GM12878 (cell line): ENCODE results near the gene EBI3. TPM values are rescaled to one million over a fixed set of nuclear protein-coding genes. Genes with fewer than 3 reads are reported as not detected.

Experiments
- ETV6 ChIP-seq, 2 experiments: fragments of 450-650 bp in 1 of 2; IDR thresholded peaks in 1 of 2; conservative IDR thresholded peaks in 1 of 2; 2 replicates each; pipeline ENCODE4 v1.6.1; 2014; ENCODE audit warnings: antibody characterized with exemption in 1 of 2, borderline replicate concordance in 1 of 2, low read depth in 1 of 2, mild to moderate bottlenecking in 1 of 2, moderate library complexity in 1 of 2
- EZH2 ChIP-seq: IDR thresholded peaks from 2 replicates; pipeline ENCODE4 v1.6.1; 2012; ENCODE audit warnings: low read depth, mild to moderate bottlenecking, control low read depth, inconsistent platforms, low read length, borderline replicate concordance; ENCODE audit not compliant: control insufficient read depth
- JUNB ChIP-seq: IDR thresholded peaks from 2 replicates; pipeline ENCODE4 v1.6.1; 2016; ENCODE audit warnings: antibody characterized with exemption, mild to moderate bottlenecking
- MTA3 ChIP-seq: IDR thresholded peaks from 2 replicates; pipeline ENCODE4 v1.6.1; 2012; ENCODE audit warnings: low read length, inconsistent platforms, borderline replicate concordance
- NBN ChIP-seq: fragments of 450-650 bp; IDR thresholded peaks from 2 replicates; pipeline ENCODE4 v1.6.1; 2016
- POLR2A ChIP-seq: IDR thresholded peaks from 2 replicates; pipeline ENCODE4 v1.6.1; 2011; ENCODE audit warnings: low read depth, mild to moderate bottlenecking, low read length
- RAD21 ChIP-seq: IDR thresholded peaks from 2 replicates; pipeline ENCODE4 v1.6.1; 2011; ENCODE audit warnings: mild to moderate bottlenecking, low read depth, low read length, moderate library complexity; ENCODE audit not compliant: insufficient read depth
- SUZ12 ChIP-seq: fragments of 200-600 bp; sonication (generic); IDR thresholded peaks from one replicate; pipeline ENCODE4 v1.6.1; 2018; ENCODE audit warnings: antibody characterized with exemption, mild to moderate bottlenecking; ENCODE audit not compliant: unreplicated experiment
- ZNF274 ChIP-seq: IDR thresholded peaks from one replicate; pipeline ENCODE4 v1.8.0; 2011; ENCODE audit not compliant: insufficient read length, insufficient read depth
- polyA plus RNA-seq, 11 experiments: library from polyadenylated mRNA; depleted of rRNA in 4 of 11; unstranded in 6 of 11; stranded (reverse) in 5 of 11; fragments of >200 nt; fragmentation: Nextera tagmentation in 4 of 11; fragmentation: Illumina TruSeq in 1 of 11; extraction: Ambion mirVana in 4 of 11; extraction: Trizol in 1 of 11; gene quantifications; 1 replicate in 1 of 11; 2 replicates in 10 of 11; pipeline versions ENCODE4 v1.2.1 to v1.2.3, GENCODE V29; 2011 to 2016; ENCODE audit warnings: inconsistent platforms in 2 of 11, missing spikeins in 2 of 11, low read depth in 1 of 11
- total RNA-seq, 4 experiments: library from RNA; depleted of rRNA in 3 of 4; stranded (reverse); fragments of >200 nt in 3 of 4; fragmentation: Illumina TruSeq in 1 of 4; extraction: Trizol in 1 of 4; gene quantifications; 2 replicates each; pipeline versions ENCODE4 v1.2.1 to v1.2.3, GENCODE V29; 2013 to 2021
- TF ChIP-seq, protein P1 (sequence below): fragments of 450-650 bp; IDR thresholded peaks from 2 replicates; pipeline ENCODE4 v1.6.1; 2017; ENCODE audit warnings: mild to moderate bottlenecking, moderate library complexity
- TF ChIP-seq, protein P2 (sequence below): IDR thresholded peaks from 2 replicates; pipeline ENCODE4 v1.6.1; 2012; ENCODE audit warnings: improper control_type of control experiment, low read depth, low read length; ENCODE audit not compliant: insufficient replicate concordance
- TF ChIP-seq, protein P3 (sequence below): IDR thresholded peaks from 2 replicates; pipeline ENCODE4 v1.6.1; 2012; ENCODE audit warnings: mild to moderate bottlenecking, low read depth, low read length
- TF ChIP-seq, protein P4 (sequence below): IDR thresholded peaks from 2 replicates; pipeline ENCODE4 v1.6.1; 2011; ENCODE audit warnings: low read depth, low read length, improper control_type of control experiment, borderline replicate concordance

The EBI3 gene
- total and polyA plus RNA-seq, 10 of the 15 experiments (the other 5 are each of a cell fraction or from before 2014, with no cell fraction given), result 22.0 to 288 (median 186) TPM

DNA sequence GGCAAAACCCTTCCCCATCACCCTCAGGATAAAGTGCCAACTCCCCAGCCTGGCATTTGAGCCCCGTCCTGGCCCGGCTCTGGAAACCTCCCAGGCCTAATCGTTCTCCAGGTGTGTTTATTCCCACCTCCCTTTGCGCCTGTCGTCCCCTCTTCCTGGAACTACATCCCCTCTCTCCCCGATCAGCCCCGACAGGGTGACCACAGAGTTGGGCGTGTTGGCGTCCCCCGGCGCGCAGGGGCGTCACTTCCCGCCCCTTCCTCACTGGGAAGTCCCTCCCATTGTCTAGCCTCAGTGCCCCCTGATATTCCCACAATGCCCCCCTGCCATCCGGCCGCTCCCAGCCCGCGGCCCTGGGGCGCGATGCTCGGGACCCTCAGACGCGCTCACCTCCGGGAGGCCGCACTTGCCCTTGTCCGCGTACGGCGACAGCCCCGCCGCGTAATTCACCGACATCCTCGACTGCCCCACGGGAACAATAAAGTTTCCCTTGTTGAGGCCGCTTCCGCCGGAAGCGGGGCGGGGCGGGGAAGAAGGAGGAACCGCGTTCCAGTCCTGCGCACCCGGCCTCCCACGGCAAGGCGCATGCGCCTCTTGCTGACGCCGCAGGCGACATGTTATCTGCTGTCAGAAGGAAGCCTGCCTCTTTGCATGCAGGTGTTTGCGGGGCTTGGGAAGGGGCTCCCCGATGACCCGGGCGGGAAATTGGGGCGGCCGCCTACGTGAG lies 47.1 kb upstream of the EBI3 start, which contains the start of the genes ANKRD24 and SIRT6 (continued):
- TF ChIP-seq, protein P1, sequence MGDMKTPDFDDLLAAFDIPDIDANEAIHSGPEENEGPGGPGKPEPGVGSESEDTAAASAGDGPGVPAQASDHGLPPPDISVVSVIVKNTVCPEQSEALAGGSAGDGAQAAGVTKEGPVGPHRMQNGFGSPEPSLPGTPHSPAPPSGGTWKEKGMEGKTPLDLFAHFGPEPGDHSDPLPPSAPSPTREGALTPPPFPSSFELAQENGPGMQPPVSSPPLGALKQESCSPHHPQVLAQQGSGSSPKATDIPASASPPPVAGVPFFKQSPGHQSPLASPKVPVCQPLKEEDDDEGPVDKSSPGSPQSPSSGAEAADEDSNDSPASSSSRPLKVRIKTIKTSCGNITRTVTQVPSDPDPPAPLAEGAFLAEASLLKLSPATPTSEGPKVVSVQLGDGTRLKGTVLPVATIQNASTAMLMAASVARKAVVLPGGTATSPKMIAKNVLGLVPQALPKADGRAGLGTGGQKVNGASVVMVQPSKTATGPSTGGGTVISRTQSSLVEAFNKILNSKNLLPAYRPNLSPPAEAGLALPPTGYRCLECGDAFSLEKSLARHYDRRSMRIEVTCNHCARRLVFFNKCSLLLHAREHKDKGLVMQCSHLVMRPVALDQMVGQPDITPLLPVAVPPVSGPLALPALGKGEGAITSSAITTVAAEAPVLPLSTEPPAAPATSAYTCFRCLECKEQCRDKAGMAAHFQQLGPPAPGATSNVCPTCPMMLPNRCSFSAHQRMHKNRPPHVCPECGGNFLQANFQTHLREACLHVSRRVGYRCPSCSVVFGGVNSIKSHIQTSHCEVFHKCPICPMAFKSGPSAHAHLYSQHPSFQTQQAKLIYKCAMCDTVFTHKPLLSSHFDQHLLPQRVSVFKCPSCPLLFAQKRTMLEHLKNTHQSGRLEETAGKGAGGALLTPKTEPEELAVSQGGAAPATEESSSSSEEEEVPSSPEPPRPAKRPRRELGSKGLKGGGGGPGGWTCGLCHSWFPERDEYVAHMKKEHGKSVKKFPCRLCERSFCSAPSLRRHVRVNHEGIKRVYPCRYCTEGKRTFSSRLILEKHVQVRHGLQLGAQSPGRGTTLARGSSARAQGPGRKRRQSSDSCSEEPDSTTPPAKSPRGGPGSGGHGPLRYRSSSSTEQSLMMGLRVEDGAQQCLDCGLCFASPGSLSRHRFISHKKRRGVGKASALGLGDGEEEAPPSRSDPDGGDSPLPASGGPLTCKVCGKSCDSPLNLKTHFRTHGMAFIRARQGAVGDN, result peak; percentile 55; the same call in 1 of the 2 replicates
- TF ChIP-seq POLR2A (peak; percentile 88), SUZ12 (no peak), JUNB (no peak), RAD21 (no peak), MTA3 (no peak), NBN (0 out of 2 replicates have a peak, but pooled peaks have one; percentile 62), EZH2 (no peak), ETV6 (conservative IDR thresholded peaks at IDR 0.05 in 1 of 2, IDR thresholded peaks at IDR 0.05 in 1 of 2; ENCODE audit: borderline replicate concordance in 1 of 2, low read depth in 1 of 2) (peak in 1 of 2 experiments; percentile 72; a peak in 1 of 4 replicates), ZNF274 (no peak)
- TF ChIP-seq, protein P2, sequence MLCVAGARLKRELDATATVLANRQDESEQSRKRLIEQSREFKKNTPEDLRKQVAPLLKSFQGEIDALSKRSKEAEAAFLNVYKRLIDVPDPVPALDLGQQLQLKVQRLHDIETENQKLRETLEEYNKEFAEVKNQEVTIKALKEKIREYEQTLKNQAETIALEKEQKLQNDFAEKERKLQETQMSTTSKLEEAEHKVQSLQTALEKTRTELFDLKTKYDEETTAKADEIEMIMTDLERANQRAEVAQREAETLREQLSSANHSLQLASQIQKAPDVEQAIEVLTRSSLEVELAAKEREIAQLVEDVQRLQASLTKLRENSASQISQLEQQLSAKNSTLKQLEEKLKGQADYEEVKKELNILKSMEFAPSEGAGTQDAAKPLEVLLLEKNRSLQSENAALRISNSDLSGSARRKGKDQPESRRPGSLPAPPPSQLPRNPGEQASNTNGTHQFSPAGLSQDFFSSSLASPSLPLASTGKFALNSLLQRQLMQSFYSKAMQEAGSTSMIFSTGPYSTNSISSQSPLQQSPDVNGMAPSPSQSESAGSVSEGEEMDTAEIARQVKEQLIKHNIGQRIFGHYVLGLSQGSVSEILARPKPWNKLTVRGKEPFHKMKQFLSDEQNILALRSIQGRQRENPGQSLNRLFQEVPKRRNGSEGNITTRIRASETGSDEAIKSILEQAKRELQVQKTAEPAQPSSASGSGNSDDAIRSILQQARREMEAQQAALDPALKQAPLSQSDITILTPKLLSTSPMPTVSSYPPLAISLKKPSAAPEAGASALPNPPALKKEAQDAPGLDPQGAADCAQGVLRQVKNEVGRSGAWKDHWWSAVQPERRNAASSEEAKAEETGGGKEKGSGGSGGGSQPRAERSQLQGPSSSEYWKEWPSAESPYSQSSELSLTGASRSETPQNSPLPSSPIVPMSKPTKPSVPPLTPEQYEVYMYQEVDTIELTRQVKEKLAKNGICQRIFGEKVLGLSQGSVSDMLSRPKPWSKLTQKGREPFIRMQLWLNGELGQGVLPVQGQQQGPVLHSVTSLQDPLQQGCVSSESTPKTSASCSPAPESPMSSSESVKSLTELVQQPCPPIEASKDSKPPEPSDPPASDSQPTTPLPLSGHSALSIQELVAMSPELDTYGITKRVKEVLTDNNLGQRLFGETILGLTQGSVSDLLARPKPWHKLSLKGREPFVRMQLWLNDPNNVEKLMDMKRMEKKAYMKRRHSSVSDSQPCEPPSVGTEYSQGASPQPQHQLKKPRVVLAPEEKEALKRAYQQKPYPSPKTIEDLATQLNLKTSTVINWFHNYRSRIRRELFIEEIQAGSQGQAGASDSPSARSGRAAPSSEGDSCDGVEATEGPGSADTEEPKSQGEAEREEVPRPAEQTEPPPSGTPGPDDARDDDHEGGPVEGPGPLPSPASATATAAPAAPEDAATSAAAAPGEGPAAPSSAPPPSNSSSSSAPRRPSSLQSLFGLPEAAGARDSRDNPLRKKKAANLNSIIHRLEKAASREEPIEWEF, result no peak
- TF ChIP-seq, protein P3, sequence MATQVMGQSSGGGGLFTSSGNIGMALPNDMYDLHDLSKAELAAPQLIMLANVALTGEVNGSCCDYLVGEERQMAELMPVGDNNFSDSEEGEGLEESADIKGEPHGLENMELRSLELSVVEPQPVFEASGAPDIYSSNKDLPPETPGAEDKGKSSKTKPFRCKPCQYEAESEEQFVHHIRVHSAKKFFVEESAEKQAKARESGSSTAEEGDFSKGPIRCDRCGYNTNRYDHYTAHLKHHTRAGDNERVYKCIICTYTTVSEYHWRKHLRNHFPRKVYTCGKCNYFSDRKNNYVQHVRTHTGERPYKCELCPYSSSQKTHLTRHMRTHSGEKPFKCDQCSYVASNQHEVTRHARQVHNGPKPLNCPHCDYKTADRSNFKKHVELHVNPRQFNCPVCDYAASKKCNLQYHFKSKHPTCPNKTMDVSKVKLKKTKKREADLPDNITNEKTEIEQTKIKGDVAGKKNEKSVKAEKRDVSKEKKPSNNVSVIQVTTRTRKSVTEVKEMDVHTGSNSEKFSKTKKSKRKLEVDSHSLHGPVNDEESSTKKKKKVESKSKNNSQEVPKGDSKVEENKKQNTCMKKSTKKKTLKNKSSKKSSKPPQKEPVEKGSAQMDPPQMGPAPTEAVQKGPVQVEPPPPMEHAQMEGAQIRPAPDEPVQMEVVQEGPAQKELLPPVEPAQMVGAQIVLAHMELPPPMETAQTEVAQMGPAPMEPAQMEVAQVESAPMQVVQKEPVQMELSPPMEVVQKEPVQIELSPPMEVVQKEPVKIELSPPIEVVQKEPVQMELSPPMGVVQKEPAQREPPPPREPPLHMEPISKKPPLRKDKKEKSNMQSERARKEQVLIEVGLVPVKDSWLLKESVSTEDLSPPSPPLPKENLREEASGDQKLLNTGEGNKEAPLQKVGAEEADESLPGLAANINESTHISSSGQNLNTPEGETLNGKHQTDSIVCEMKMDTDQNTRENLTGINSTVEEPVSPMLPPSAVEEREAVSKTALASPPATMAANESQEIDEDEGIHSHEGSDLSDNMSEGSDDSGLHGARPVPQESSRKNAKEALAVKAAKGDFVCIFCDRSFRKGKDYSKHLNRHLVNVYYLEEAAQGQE, result no peak
- TF ChIP-seq, protein P4, sequence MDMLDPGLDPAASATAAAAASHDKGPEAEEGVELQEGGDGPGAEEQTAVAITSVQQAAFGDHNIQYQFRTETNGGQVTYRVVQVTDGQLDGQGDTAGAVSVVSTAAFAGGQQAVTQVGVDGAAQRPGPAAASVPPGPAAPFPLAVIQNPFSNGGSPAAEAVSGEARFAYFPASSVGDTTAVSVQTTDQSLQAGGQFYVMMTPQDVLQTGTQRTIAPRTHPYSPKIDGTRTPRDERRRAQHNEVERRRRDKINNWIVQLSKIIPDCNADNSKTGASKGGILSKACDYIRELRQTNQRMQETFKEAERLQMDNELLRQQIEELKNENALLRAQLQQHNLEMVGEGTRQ, result no peak
